Transverse colon (tissue), 4 donors: Measurements from ENCODE around the gene IRAG1.

Experiments used
- EP300 ChIP-seq: sonication (generic); formaldehyde crosslinking; IDR thresholded peaks from one replicate; pipeline ENCODE4 v1.6.1; 2017; ENCODE audit warnings: antibody characterized with exemption, low read depth
- POLR2A ChIP-seq: fragments of 450-650 bp; IDR thresholded peaks from one replicate; pipeline ENCODE4 v1.6.1; 2016; ENCODE audit warnings: antibody characterized with exemption, mild to moderate bottlenecking, moderate library complexity
- POLR2AphosphoS5 ChIP-seq, 3 donors: sonication (generic); formaldehyde crosslinking; IDR thresholded peaks; one replicate each; pipeline ENCODE4 v1.6.1; 2016; ENCODE audit warnings: antibody characterized with exemption in 3 of 3
- TF ChIP-seq, protein P1 (sequence below), 5 experiments: fragments of 200-600 bp in 3 of 5; fragments of 450-650 bp in 2 of 5; sonication (generic) in 3 of 5; IDR thresholded peaks; 1 replicate in 2 of 5; 2 replicates in 3 of 5; pipeline ENCODE4 v1.5.1; 2016 to 2017; ENCODE audit warnings: antibody characterized with exemption in 5 of 5, inconsistent platforms in 3 of 5, mild to moderate bottlenecking in 2 of 5, moderate library complexity in 1 of 5

DNA sequence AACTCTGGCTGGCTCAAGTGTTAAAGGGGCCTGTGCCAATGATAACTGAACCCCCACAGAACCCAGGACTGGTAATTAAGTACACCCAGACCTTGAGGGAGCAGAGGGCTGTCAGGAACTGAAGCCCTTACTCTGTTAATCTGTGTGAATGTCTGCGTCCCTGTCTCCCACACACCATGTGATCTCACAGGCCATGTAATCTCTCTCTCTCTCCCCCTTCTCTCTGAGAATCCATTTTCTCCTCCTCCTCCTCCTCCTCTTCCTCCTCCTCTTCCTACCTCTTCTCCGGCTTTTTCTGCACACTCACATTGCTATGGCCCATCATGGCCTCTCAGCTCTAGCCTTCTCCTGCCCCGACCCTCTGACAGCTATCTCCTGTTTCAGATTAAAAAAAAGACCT is 14.6 kb upstream of the IRAG1 start:
- TF ChIP-seq, protein P1, sequence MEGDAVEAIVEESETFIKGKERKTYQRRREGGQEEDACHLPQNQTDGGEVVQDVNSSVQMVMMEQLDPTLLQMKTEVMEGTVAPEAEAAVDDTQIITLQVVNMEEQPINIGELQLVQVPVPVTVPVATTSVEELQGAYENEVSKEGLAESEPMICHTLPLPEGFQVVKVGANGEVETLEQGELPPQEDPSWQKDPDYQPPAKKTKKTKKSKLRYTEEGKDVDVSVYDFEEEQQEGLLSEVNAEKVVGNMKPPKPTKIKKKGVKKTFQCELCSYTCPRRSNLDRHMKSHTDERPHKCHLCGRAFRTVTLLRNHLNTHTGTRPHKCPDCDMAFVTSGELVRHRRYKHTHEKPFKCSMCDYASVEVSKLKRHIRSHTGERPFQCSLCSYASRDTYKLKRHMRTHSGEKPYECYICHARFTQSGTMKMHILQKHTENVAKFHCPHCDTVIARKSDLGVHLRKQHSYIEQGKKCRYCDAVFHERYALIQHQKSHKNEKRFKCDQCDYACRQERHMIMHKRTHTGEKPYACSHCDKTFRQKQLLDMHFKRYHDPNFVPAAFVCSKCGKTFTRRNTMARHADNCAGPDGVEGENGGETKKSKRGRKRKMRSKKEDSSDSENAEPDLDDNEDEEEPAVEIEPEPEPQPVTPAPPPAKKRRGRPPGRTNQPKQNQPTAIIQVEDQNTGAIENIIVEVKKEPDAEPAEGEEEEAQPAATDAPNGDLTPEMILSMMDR (IDR thresholded peaks at IDR 0.05), result no peak
- no peak for TF ChIP-seq EP300
- no peak for TF ChIP-seq POLR2A
- TF ChIP-seq POLR2AphosphoS5 (IDR thresholded peaks at IDR 0.05), result no peak
